Heart left ventricle (tissue), 16 donors: ENCODE measurements around the gene STYXL2. TPM values are rescaled to one million over a fixed set of nuclear protein-coding genes. Genes with fewer than 3 reads are reported as not detected.

Experiments
- ATAC-seq, 4 donors: fragments of 200-7000 bp; cut with Tn5 transposase; one replicate each; pipeline ENCODE4 v1.9.1; 2020 to 2022; ENCODE audit warnings: moderate library complexity in 4 of 4, mild to moderate bottlenecking in 3 of 4, moderate number of reproducible peaks in 1 of 4
- DNase-seq, 5 donors: peaks; one replicate each; pipeline ENCODE4 v3.0.0-alpha.2; 2020
- H3K27ac ChIP-seq, 12 donors: fragments of 200-600 bp; sonication (generic) in 4 of 12; one replicate each; pipeline versions ENCODE4 v1.5.0 to v1.8.0; 2016 to 2022; ENCODE audit warnings: mild to moderate bottlenecking in 2 of 12
- H3K27me3 ChIP-seq, 9 donors: fragments of 200-600 bp; sonication (generic) in 2 of 9; one replicate each; pipeline versions ENCODE4 v1.5.1 to v1.8.0; 2016 to 2022; ENCODE audit warnings: mild to moderate bottlenecking in 3 of 9
- H3K36me3 ChIP-seq, 9 donors: fragments of 200-600 bp; sonication (generic) in 2 of 9; one replicate each; pipeline versions ENCODE4 v1.5.0 to v1.8.0; 2018 to 2022; ENCODE audit warnings: mild to moderate bottlenecking in 2 of 9
- H3K4me1 ChIP-seq, 12 donors: fragments of 200-600 bp; sonication (generic) in 4 of 12; one replicate each; pipeline versions ENCODE4 v1.5.0 to v1.8.0; 2016 to 2022; ENCODE audit warnings: mild to moderate bottlenecking in 3 of 12
- H3K4me3 ChIP-seq, 12 donors: fragments of 200-600 bp; sonication (generic) in 4 of 12; one replicate each; pipeline versions ENCODE4 v1.5.0 to v1.8.0; 2017 to 2022; ENCODE audit warnings: mild to moderate bottlenecking in 9 of 12, moderate library complexity in 4 of 12
- H3K9me3 ChIP-seq, 12 donors: fragments of 200-600 bp; sonication (generic) in 4 of 12; one replicate each; pipeline versions ENCODE4 v1.5.0 to v1.8.0; 2016 to 2022; ENCODE audit warnings: mild to moderate bottlenecking in 1 of 12
- POLR2A ChIP-seq, 2 donors: fragments of 450-650 bp; IDR thresholded peaks; one replicate each; pipeline ENCODE4 v1.6.1; 2017; ENCODE audit warnings: antibody characterized with exemption in 2 of 2, mild to moderate bottlenecking in 2 of 2, moderate library complexity in 2 of 2
- WGBS, 4 donors: extraction: QIAGEN DNeasy Blood & Tissue Kit in 2 of 4; methylation state at CpG; one replicate each; pipeline versions ENCODE4 v1.1.5 to v1.1.7; 2013 to 2018; 5-methylcytosine and 5-hydroxymethylcytosine counted together
- intact Hi-C, 10 donors: fragments of 100-400 bp; cut with DNase I; formaldehyde crosslinking; loops; one replicate each; pipeline versions ENCODE4 v1.11.1 to v1.14.2; 2022
- polyA plus RNA-seq, 2 donors: library from polyadenylated mRNA; stranded (reverse); fragments of 200-250 nt; gene quantifications; one replicate each; pipeline ENCODE4 v1.2.3, GENCODE V29; 2013
- total RNA-seq, 9 donors: library from RNA; depleted of rRNA in 2 of 9; stranded (reverse); fragments of >200 nt in 2 of 9; fragmentation: NEBNext Ultra II Directional in 3 of 9; extraction: Animal tissue kit (Norgen Biotek cat#: 25700) in 3 of 9; gene quantifications; one replicate each; pipeline versions ENCODE4 v1.1.0 to v1.2.4, GENCODE V29; 2016 to 2023
- TF ChIP-seq, protein P1 (sequence below), 12 donors: fragments of 200-600 bp; sonication (generic) in 4 of 12; IDR thresholded peaks; one replicate each; pipeline versions ENCODE4 v1.5.0 to v1.8.0; 2018 to 2022; ENCODE audit warnings: antibody characterized with exemption in 12 of 12, mild to moderate bottlenecking in 5 of 12
- donor health status: ischemic (EF 13 %, LVEDD 7.1; RV severe dilation, severe dysfunction).
- donor health status: healthy with polysubstance abuse.
- donor health status: DM: no; HTN: yes; CAD: no.
- donor health status: DM: no; HTN: no; CAD: no.
- donor health status: ischemic (EF 25% LVEDD 6.9; RV normal size, moderate dysfunction).
- donor health status: ischemic (EF 25% LVEDD 5.7; RV mildly dilated, moderate dysfunction).
- donor health status: healthy.
- donor health status: DM: yes; HTN: yes; CAD: no.
- donor health status: ischemic (EF 35%, LVEDD 5.7; RV mildly dilated, moderate dysfunction).
- donor health status: nonischemic (EF 11% LVEDD 7.7; RV severe dilation, severe dysfunction).
- donor health status: DM: yes; HTN: yes; CAD: no.
- donor health status: PGD.
- donor health status: ischemic (EF 29% LVEDD 5.4; RV normal size, mild dysfunction).
- donor health status: nonischemic (EF 23%, LVEDD 6.1; RV moderate dilation, normal function).

The STYXL2 gene
- total and polyA plus RNA-seq, 11 donors = 55.0 to 329 (median 149) TPM

DNA sequence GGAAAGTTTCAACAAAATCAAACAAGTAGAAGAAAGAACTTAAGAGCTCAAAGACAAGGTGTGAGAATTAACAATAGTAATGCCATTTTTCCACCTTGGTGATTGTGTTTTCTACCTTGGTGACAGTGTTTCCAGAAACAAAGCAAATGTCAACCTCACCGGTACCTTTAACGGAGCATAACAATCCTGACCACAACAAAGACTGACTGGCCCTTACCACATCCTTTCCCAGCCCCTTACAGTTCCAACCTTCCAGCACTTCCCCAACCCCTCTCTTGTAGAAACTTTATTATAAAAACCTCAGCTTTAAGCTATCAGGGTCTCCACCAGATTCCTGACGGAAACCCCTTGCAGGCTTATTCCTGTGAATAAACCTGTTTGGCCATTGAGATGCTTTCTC is 16.7 kb downstream of the STYXL2 start:
- H3K27ac ChIP-seq = no peak overlapping the region
- H3K4me1 ChIP-seq = peaks cover 0 to 47% (median 18%) of the 10 kb centered on the region in 12 donors
- intact Hi-C loops = no loop called here
- peaks cover 0 to 54% (median 7%) of the 10 kb centered on the region in 9 donors for H3K36me3 ChIP-seq
- H3K4me3 ChIP-seq = no peak overlapping the region
- 84 to 92% (median 88%) methylated on average over 3 of the region's 3 CpGs for WGBS, 4 donors
- H3K9me3 ChIP-seq = peaks cover 0 to 7% (median 0%) of the 10 kb centered on the region in 12 donors
- peaks cover 0 to 4% (median 0%) of the 10 kb centered on the region in 9 donors for H3K27me3 ChIP-seq
- DNase-seq (no peak), ATAC-seq (no peak)
- TF ChIP-seq, protein P1, sequence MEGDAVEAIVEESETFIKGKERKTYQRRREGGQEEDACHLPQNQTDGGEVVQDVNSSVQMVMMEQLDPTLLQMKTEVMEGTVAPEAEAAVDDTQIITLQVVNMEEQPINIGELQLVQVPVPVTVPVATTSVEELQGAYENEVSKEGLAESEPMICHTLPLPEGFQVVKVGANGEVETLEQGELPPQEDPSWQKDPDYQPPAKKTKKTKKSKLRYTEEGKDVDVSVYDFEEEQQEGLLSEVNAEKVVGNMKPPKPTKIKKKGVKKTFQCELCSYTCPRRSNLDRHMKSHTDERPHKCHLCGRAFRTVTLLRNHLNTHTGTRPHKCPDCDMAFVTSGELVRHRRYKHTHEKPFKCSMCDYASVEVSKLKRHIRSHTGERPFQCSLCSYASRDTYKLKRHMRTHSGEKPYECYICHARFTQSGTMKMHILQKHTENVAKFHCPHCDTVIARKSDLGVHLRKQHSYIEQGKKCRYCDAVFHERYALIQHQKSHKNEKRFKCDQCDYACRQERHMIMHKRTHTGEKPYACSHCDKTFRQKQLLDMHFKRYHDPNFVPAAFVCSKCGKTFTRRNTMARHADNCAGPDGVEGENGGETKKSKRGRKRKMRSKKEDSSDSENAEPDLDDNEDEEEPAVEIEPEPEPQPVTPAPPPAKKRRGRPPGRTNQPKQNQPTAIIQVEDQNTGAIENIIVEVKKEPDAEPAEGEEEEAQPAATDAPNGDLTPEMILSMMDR (IDR thresholded peaks at IDR 0.05) = no peak
- no peak for TF ChIP-seq POLR2A (IDR thresholded peaks at IDR 0.05)

DNA sequence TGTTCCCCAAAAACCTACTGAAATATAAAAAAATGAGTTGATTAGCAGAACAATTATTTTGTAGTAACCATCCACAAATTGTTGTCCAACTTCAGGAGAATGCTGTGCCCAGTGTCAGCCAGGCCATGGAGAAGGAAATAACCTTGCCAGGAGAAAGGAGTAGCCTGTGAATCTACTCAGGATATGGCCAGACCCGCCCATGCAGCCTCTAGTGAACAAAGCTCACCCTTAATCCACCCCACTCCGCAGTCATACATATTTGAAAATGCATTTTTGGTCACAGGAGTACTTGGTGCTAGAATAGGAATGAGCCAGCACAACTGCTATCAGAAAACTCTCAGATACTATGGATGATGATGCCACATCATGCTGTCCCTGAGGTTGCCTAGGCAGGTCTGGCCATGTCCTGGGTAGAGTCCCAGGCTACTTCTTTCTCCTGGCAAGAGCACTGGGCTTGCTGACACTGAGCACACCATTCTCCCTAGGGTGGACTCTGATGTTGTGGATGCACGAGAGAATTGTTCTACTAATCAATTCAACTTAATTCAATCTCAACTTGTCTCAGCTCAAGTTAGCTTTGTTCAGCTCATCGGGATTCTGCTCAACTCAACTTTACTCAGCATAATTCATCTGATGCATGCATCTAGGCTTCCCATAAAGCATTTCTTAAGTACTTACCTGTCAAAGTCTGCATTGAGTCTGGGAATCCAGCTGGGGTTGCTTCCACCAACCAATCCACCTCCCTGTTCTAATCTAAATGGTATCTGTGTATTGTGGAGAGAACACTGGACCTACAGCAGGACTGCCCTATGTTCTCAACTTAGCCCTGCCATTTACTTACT is 18.2 kb downstream of the STYXL2 start:
- H3K27ac ChIP-seq = no peak overlapping the region
- peak in 3 of 4 donors; percentile 25 to 62 (median 32) for ATAC-seq

DNA sequence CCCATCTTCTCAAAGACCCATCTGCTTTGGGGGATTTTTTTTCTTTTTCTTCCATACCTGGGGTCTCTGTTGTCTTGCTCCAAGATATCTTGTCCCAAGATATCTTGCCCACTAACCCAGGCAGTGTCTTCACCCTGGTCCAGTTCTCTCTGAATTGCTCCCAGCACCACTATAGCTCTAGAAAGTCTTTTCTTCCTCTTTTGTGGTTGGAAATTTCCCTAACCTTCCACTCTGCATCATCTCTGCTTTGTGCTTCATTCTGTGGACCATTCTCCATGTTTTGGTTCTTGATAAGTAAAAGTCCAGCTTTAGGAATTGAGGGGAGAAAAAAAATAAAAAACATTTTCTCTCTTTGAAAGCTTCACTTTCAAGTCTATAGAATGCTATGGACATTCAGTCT is 20.9 kb downstream of the STYXL2 start:
- Histone ChIP-seq H3K27me3 (peaks cover 0 to 7% (median 0%) of the 10 kb centered on the region in 9 donors), H3K4me1 (peaks cover 0 to 18% (median 0%) of the 10 kb centered on the region in 12 donors), H3K36me3 (peaks cover 0 to 82% (median 23%) of the 10 kb centered on the region in 9 donors), H3K9me3 (peaks cover 0 to 7% (median 0%) of the 10 kb centered on the region in 12 donors), H3K4me3 (no peak overlapping the region), H3K27ac (no peak overlapping the region)
- intact Hi-C loops = no loop called here
- DNase-seq = no peak
- TF ChIP-seq, protein P1 (IDR thresholded peaks at IDR 0.05) = no peak
- no peak for TF ChIP-seq POLR2A (IDR thresholded peaks at IDR 0.05)
- ATAC-seq = no peak

More for the DNA sequence above, 18.2 kb downstream of the STYXL2 start:
- no peak overlapping the region for H3K4me3 ChIP-seq
- H3K27me3 ChIP-seq = peaks cover 0 to 4% (median 0%) of the 10 kb centered on the region in 9 donors
- no peak for DNase-seq
- WGBS, 4 donors = 73 to 84% (median 81%) methylated on average over 4 of the region's 4 CpGs
- TF ChIP-seq, protein P1 (IDR thresholded peaks at IDR 0.05) = no peak
- TF ChIP-seq POLR2A (IDR thresholded peaks at IDR 0.05) = no peak
- H3K4me1 ChIP-seq = peaks cover 0 to 34% (median 7%) of the 10 kb centered on the region in 12 donors
- H3K9me3 ChIP-seq = peaks cover 0 to 7% (median 0%) of the 10 kb centered on the region in 12 donors
- intact Hi-C loops = no loop called here
- peaks cover 0 to 67% (median 7%) of the 10 kb centered on the region in 9 donors for H3K36me3 ChIP-seq

DNA sequence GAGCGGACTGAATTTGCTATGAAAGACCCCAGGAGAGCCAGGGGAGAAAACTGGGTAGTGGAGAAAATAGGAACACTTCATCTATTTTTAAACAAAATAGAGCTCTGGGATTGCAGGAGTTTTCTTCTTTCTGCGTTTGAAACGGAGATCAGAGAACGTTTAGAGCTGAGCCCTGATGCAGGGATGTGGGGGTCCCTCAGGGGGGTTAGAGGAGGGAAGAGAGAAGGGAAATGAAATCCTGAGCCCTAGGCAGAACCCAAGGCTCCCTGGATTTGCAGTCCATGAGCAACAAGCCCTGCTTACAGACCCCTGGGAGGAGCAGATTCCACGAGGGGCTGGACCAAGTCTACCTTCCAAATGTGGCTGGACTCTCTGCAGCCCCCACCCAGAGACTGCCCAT is 21.8 kb downstream of the STYXL2 start:
- 33 to 37% (median 35%) methylated on average over 5 of the region's 5 CpGs for WGBS, 4 donors
- Histone ChIP-seq H3K4me1 (peaks cover 0 to 18% (median 0%) of the 10 kb centered on the region in 12 donors), H3K27me3 (peaks cover 0 to 11% (median 0%) of the 10 kb centered on the region in 9 donors), H3K9me3 (peaks cover 0 to 3% (median 0%) of the 10 kb centered on the region in 12 donors), H3K4me3 (no peak overlapping the region), H3K27ac (no peak overlapping the region), H3K36me3 (peaks cover 0 to 83% (median 24%) of the 10 kb centered on the region in 9 donors)
- intact Hi-C loops = no loop called here
- ATAC-seq = no peak
- DNase-seq = no peak
- TF ChIP-seq POLR2A (IDR thresholded peaks at IDR 0.05) = no peak
- TF ChIP-seq, protein P1 (IDR thresholded peaks at IDR 0.05) = no peak
